Adrenal gland (tissue), 12 donors: ENCODE results near the gene RYR3. TPM values are rescaled to one million over a fixed set of nuclear protein-coding genes. Genes with fewer than 3 reads are reported as not detected.

Source experiments
- DNase-seq, 7 donors: peaks; one replicate each; pipeline ENCODE4 v3.0.0-alpha.2; 2019 to 2020
- H3K27ac ChIP-seq, 5 donors: fragments of 200-600 bp; sonication (generic) in 4 of 5; 1 replicate in 3 of 5; 2 replicates in 2 of 5; pipeline versions ENCODE4 v1.5.1 to v1.8.0; 2016 to 2020; ENCODE audit warnings: mild to moderate bottlenecking in 1 of 5
- H3K27me3 ChIP-seq: fragments of 200-600 bp; 2 replicates; pipeline ENCODE4 v1.8.0; 2021
- H3K36me3 ChIP-seq, 2 donors: fragments of 200-600 bp; replicated peaks in 1 of 2; 1 replicate in 1 of 2; 2 replicates in 1 of 2; pipeline versions ENCODE4 v1.5.1 to v1.8.0; 2018 to 2022
- H3K4me1 ChIP-seq, 2 donors: fragments of 200-600 bp; replicated peaks in 1 of 2; 1 replicate in 1 of 2; 2 replicates in 1 of 2; pipeline versions ENCODE4 v1.5.1 to v1.8.0; 2018 to 2021
- H3K4me3 ChIP-seq, 4 donors: fragments of 200-600 bp; sonication (generic) in 3 of 4; one replicate each; pipeline ENCODE4 v1.5.1; 2016 to 2018
- H3K9me3 ChIP-seq, 3 donors: fragments of 200-600 bp; sonication (generic) in 1 of 3; replicated peaks in 1 of 3; 1 replicate in 2 of 3; 2 replicates in 1 of 3; pipeline versions ENCODE4 v1.5.1 to v1.8.0; 2016 to 2021
- CTCF ChIP-seq, 6 experiments: fragments of 450-650 bp in 4 of 6; fragments of 200-600 bp in 2 of 6; sonication (generic) in 1 of 6; IDR thresholded peaks; 1 replicate in 5 of 6; 2 replicates in 1 of 6; pipeline versions ENCODE4 v1.5.1 to v1.8.0; 2016 to 2021; ENCODE audit warnings: antibody characterized with exemption in 6 of 6, mild to moderate bottlenecking in 2 of 6, moderate library complexity in 1 of 6
- POLR2A ChIP-seq, 2 donors: fragments of 450-650 bp; IDR thresholded peaks; one replicate each; pipeline ENCODE4 v1.6.1; 2017; ENCODE audit warnings: antibody characterized with exemption in 2 of 2, mild to moderate bottlenecking in 2 of 2, moderate library complexity in 1 of 2
- WGBS, 4 donors: extraction: QIAGEN DNeasy Blood & Tissue Kit in 2 of 4; methylation state at CpG; one replicate each; pipeline versions ENCODE4 v1.1.5 to v1.1.7; 2013 to 2017; 5-methylcytosine and 5-hydroxymethylcytosine counted together
- intact Hi-C, 2 donors: fragments of 100-400 bp; cut with DNase I; formaldehyde crosslinking; loops; one replicate each; pipeline versions ENCODE4 v1.14.1 to v1.15.0; 2022 to 2023
- polyA plus RNA-seq, 3 donors: library from polyadenylated mRNA; stranded (reverse); fragments of 200-250 nt in 2 of 3; fragments of 350-450 nt in 1 of 3; fragmentation: Illumina TruSeq in 1 of 3; extraction: RNeasy Lipid Tissue Mini Kit (QIAGEN cat#74804) in 1 of 3; gene quantifications; one replicate each; pipeline ENCODE4 v1.2.3, GENCODE V29; 2013 to 2014
- total RNA-seq, 9 donors: library from RNA; depleted of rRNA in 4 of 9; stranded (reverse); fragments of >200 nt in 4 of 9; fragments of 120-200 nt in 1 of 9; fragmentation: NEBNext Ultra II Directional in 1 of 9; extraction: Animal tissue kit (Norgen Biotek cat#: 25700) in 1 of 9; gene quantifications; one replicate each; pipeline versions ENCODE4 v1.1.0 to v1.2.4, GENCODE V29; 2013 to 2023
- donor health status: healthy with polysubstance abuse.
- donor health status: Bipolar disorder and iron deficiency.
- donor health status: DM: yes; HTN: yes; CAD: no.
- donor health status: DM: no; HTN: no; CAD: no.
- donor health status: DM: no; HTN: no; CAD: no.
- donor health status: DM: yes; HTN: yes; CAD: no.

The RYR3 gene
- total and polyA plus RNA-seq, 12 donors: 0.32 to 60.7 (median 3.4) TPM

GRCh38 chr15:33375236-33375635, 64.5 kb downstream of the RYR3 start:
- Histone ChIP-seq H3K36me3 (no peaks in the 10 kb centered on the region), H3K27ac (no peak overlapping the region), H3K4me1 (no peaks in the 10 kb centered on the region), H3K27me3 (no peaks in the 10 kb centered on the region), H3K9me3 (no peaks in the 10 kb centered on the region), H3K4me3 (no peak overlapping the region)
- 50 to 62% (median 56%) methylated on average over 5 of the region's 5 CpGs for WGBS, 4 donors
- no peak for TF ChIP-seq POLR2A (IDR thresholded peaks at IDR 0.05)
- no peak for TF ChIP-seq CTCF (IDR thresholded peaks at IDR 0.05)
- DNase-seq: no peak
- intact Hi-C loops: no loop called here

GRCh38 chr15:33377204-33377603, 66.4 kb downstream of the RYR3 start:
- Histone ChIP-seq H3K27me3 (no peaks in the 10 kb centered on the region), H3K27ac (no peak overlapping the region), H3K36me3 (no peaks in the 10 kb centered on the region), H3K4me1 (no peaks in the 10 kb centered on the region), H3K9me3 (no peaks in the 10 kb centered on the region), H3K4me3 (no peak overlapping the region)
- 80 to 88% (median 84%) methylated on average over 4 of the region's 4 CpGs for WGBS, 4 donors
- no peak for DNase-seq
- intact Hi-C loops: no loop called here
- no peak for TF ChIP-seq POLR2A (IDR thresholded peaks at IDR 0.05)
- no peak for TF ChIP-seq CTCF (IDR thresholded peaks at IDR 0.05)

- TF ChIP-seq POLR2A (IDR thresholded peaks at IDR 0.05): no peak
- Histone ChIP-seq H3K27ac (no peak overlapping the region), H3K36me3 (no peaks in the 10 kb centered on the region), H3K27me3 (no peaks in the 10 kb centered on the region), H3K4me1 (no peaks in the 10 kb centered on the region), H3K4me3 (no peak overlapping the region), H3K9me3 (no peaks in the 10 kb centered on the region)
- DNase-seq: no peak
- intact Hi-C loops: no loop called here
- 66 to 87% (median 81%) methylated on average over 2 of the region's 2 CpGs for WGBS, 4 donors
Observed at GRCh38 chr15:33378866-33379480, 68.2 kb downstream of the RYR3 start.

GRCh38 chr15:33380406-33380805, 69.6 kb downstream of the RYR3 start:
- no peaks in the 10 kb centered on the region for H3K36me3 ChIP-seq
- no peaks in the 10 kb centered on the region for H3K27me3 ChIP-seq
- TF ChIP-seq POLR2A (IDR thresholded peaks at IDR 0.05) (no peak), CTCF (IDR thresholded peaks at IDR 0.05) (no peak)
- intact Hi-C loops: no loop called here
- WGBS, 4 donors: 81 to 89% (median 86%) methylated on average over 8 of the region's 8 CpGs
- no peaks in the 10 kb centered on the region for H3K4me1 ChIP-seq
- H3K27ac ChIP-seq: no peak overlapping the region
- DNase-seq: no peak
- no peaks in the 10 kb centered on the region for H3K9me3 ChIP-seq
- H3K4me3 ChIP-seq: no peak overlapping the region

- Histone ChIP-seq H3K4me1 (no peaks in the 10 kb centered on the region), H3K27me3 (no peaks in the 10 kb centered on the region), H3K27ac (no peak overlapping the region), H3K9me3 (no peaks in the 10 kb centered on the region), H3K4me3 (no peak overlapping the region), H3K36me3 (no peaks in the 10 kb centered on the region)
- DNase-seq: no peak
- no peak for TF ChIP-seq POLR2A (IDR thresholded peaks at IDR 0.05)
- no peak for TF ChIP-seq CTCF (IDR thresholded peaks at IDR 0.05)
- 78 to 84% (median 81%) methylated on average over 3 of the region's 3 CpGs for WGBS, 4 donors
- intact Hi-C loops: no loop called here
Observed at GRCh38 chr15:33382491-33382890, 71.7 kb downstream of the RYR3 start.
